Activated naive CD4-positive, alpha-beta T cell treated with anti-CD3 and anti-CD28 coated beads, Interleukin-2, amount 10 ng/mL, durations not matched to agents 7 days and 5 days (primary cell): ENCODE measurements around the gene DDO.
"Not testable (repeated sequence)": the region's sequence is repeated elsewhere in the genome, so short reads cannot be mapped to it uniquely, and the experiment has no call there.

Experiments
- CTCF ChIA-PET: fragments of 350-600 bp; sonication (Branson Sonifier 250); formaldehyde crosslinking; loops from one replicate; lab custom pipeline; 2021; ENCODE audit warnings: antibody characterized with exemption; lab: Charles Lee
- DNase-seq: peaks from one replicate; pipeline ENCODE4 v3.0.0-alpha.2; 2020
- H3K27ac Mint-ChIP-seq: one replicate; pipeline ENCODE4 v1.8.0; 2021; ENCODE audit warnings: mild to moderate bottlenecking, moderate library complexity, mixed read lengths
- H3K27me3 Mint-ChIP-seq: one replicate; pipeline ENCODE4 v1.8.0; 2021; ENCODE audit warnings: mild to moderate bottlenecking, mixed read lengths
- H3K36me3 Mint-ChIP-seq: one replicate; pipeline ENCODE4 v1.8.0; 2021; ENCODE audit warnings: mixed read lengths
- H3K4me1 Mint-ChIP-seq: one replicate; pipeline ENCODE4 v1.8.0; 2021; ENCODE audit warnings: mixed read lengths
- H3K4me3 Mint-ChIP-seq: one replicate; pipeline ENCODE4 v1.8.0; 2021; ENCODE audit warnings: mild to moderate bottlenecking, moderate library complexity, mixed read lengths
- H3K9me3 Mint-ChIP-seq: one replicate; pipeline ENCODE4 v1.8.0; 2021; ENCODE audit warnings: mixed read lengths

DDO gene

GRCh38 chr6:110353457-110354001 is 61.8 kb downstream of the DDO start:
- CTCF ChIA-PET = no interaction called here
- no peak for DNase-seq
- H3K27me3 Mint-ChIP-seq = peaks cover 33% of the 10 kb centered on the region
- H3K27ac Mint-ChIP-seq = no peak overlapping the region
- H3K4me3 Mint-ChIP-seq = no peak overlapping the region
- H3K9me3 Mint-ChIP-seq = no peaks in the 10 kb centered on the region
- H3K36me3 Mint-ChIP-seq = no peaks in the 10 kb centered on the region
- peaks cover 11% of the 10 kb centered on the region for H3K4me1 Mint-ChIP-seq

GRCh38 chr6:110352563-110353262 is 62.7 kb downstream of the DDO start:
- Mint-ChIP-seq H3K4me1 (peaks cover 11% of the 10 kb centered on the region), H3K27me3 (peaks cover 29% of the 10 kb centered on the region), H3K9me3 (no peaks in the 10 kb centered on the region), H3K4me3 (no peak overlapping the region), H3K36me3 (no peaks in the 10 kb centered on the region), H3K27ac (no peak overlapping the region)
- DNase-seq = no peak
- CTCF ChIA-PET = no interaction called here

- DNase-seq = no peak
- Mint-ChIP-seq H3K27me3 (peaks cover 22% of the 10 kb centered on the region), H3K4me1 (peaks cover 6% of the 10 kb centered on the region), H3K27ac (no peak overlapping the region), H3K4me3 (no peak overlapping the region), H3K9me3 (no peaks in the 10 kb centered on the region), H3K36me3 (no peaks in the 10 kb centered on the region)
- CTCF ChIA-PET = no interaction called here
Measured at GRCh38 chr6:110351986-110352385, 63.4 kb downstream of the DDO start.

GRCh38 chr6:110351546-110351945 is 63.8 kb downstream of the DDO start:
- peaks cover 1% of the 10 kb centered on the region for H3K4me1 Mint-ChIP-seq
- peaks cover 17% of the 10 kb centered on the region for H3K27me3 Mint-ChIP-seq
- CTCF ChIA-PET = no interaction called here
- H3K4me3 Mint-ChIP-seq = no peak overlapping the region
- no peak overlapping the region for H3K27ac Mint-ChIP-seq
- H3K36me3 Mint-ChIP-seq = no peaks in the 10 kb centered on the region
- no peak for DNase-seq
- no peaks in the 10 kb centered on the region for H3K9me3 Mint-ChIP-seq

- H3K9me3 Mint-ChIP-seq, CTCF ChIA-PET, DNase-seq, H3K27me3 Mint-ChIP-seq, H3K27ac Mint-ChIP-seq, H3K36me3 Mint-ChIP-seq, H3K4me3 Mint-ChIP-seq, H3K4me1 Mint-ChIP-seq: not testable (repeated sequence)
Measured at GRCh38 chr6:110350593-110350992, 64.8 kb downstream of the DDO start.

- H3K27me3 Mint-ChIP-seq = no peaks in the 10 kb centered on the region
- no peak for DNase-seq
- no peak overlapping the region for H3K4me3 Mint-ChIP-seq
- no peaks in the 10 kb centered on the region for H3K36me3 Mint-ChIP-seq
- H3K9me3 Mint-ChIP-seq = no peaks in the 10 kb centered on the region
- H3K4me1 Mint-ChIP-seq = no peaks in the 10 kb centered on the region
- H3K27ac Mint-ChIP-seq = no peak overlapping the region
- CTCF ChIA-PET = no interaction called here
Measured at GRCh38 chr6:110348961-110349690, 66.2 kb downstream of the DDO start.

- Mint-ChIP-seq H3K4me1 (no peaks in the 10 kb centered on the region), H3K36me3 (no peaks in the 10 kb centered on the region), H3K9me3 (no peaks in the 10 kb centered on the region), H3K27ac (no peak overlapping the region), H3K4me3 (no peak overlapping the region), H3K27me3 (peaks cover 11% of the 10 kb centered on the region)
- CTCF ChIA-PET = no interaction called here
- no peak for DNase-seq
Measured at GRCh38 chr6:110345025-110345424, 70.3 kb downstream of the DDO start.

- no peak for DNase-seq
- CTCF ChIA-PET = no interaction called here
- no peak overlapping the region for H3K27ac Mint-ChIP-seq
Measured at GRCh38 chr6:110342759-110343158, 72.6 kb downstream of the DDO start.

More at GRCh38 chr6:110342759-110343158, 72.6 kb downstream of the DDO start:
- peaks cover 12% of the 10 kb centered on the region for H3K27me3 Mint-ChIP-seq
- H3K9me3 Mint-ChIP-seq = no peaks in the 10 kb centered on the region
- H3K36me3 Mint-ChIP-seq = no peaks in the 10 kb centered on the region
- H3K4me3 Mint-ChIP-seq = no peak overlapping the region
- H3K4me1 Mint-ChIP-seq = no peaks in the 10 kb centered on the region
